Activated naive CD4-positive, alpha-beta T cell treated with anti-CD3 and anti-CD28 coated beads, Interleukin-2, amount 10 ng/mL, durations not matched to agents 5 hours and 36 hours (primary cell): ENCODE measurements around the gene ELMO3. TPM values are rescaled to one million over a fixed set of nuclear protein-coding genes. Genes with fewer than 3 reads are reported as not detected.

Experiments
- microRNA-seq: library from miRNA; unstranded; fragments of <30 nt; microRNA quantifications from one replicate; pipeline ENCODE4 v1.2.0, GENCODE V29; 2022; ENCODE audit warnings: borderline microRNAs expressed, borderline replicate concordance
- total RNA-seq, 2 experiments: library from RNA; stranded (reverse); gene quantifications; one replicate each; pipeline ENCODE4 v1.2.3, GENCODE V29; 2021

Gene ELMO3, protein sequence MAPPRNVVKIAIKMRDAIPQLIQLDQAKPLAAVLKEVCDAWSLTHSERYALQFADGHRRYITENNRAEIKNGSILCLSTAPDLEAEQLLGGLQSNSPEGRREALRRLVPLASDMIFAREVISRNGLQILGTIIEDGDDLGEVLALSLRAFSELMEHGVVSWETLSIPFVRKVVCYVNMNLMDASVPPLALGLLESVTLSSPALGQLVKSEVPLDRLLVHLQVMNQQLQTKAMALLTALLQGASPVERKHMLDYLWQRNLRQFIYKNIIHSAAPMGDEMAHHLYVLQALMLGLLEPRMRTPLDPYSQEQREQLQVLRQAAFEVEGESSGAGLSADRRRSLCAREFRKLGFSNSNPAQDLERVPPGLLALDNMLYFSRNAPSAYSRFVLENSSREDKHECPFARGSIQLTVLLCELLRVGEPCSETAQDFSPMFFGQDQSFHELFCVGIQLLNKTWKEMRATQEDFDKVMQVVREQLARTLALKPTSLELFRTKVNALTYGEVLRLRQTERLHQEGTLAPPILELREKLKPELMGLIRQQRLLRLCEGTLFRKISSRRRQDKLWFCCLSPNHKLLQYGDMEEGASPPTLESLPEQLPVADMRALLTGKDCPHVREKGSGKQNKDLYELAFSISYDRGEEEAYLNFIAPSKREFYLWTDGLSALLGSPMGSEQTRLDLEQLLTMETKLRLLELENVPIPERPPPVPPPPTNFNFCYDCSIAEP
- total RNA-seq = 1 to 10 TPM; 6.2 to 6.5 TPM

DNA sequence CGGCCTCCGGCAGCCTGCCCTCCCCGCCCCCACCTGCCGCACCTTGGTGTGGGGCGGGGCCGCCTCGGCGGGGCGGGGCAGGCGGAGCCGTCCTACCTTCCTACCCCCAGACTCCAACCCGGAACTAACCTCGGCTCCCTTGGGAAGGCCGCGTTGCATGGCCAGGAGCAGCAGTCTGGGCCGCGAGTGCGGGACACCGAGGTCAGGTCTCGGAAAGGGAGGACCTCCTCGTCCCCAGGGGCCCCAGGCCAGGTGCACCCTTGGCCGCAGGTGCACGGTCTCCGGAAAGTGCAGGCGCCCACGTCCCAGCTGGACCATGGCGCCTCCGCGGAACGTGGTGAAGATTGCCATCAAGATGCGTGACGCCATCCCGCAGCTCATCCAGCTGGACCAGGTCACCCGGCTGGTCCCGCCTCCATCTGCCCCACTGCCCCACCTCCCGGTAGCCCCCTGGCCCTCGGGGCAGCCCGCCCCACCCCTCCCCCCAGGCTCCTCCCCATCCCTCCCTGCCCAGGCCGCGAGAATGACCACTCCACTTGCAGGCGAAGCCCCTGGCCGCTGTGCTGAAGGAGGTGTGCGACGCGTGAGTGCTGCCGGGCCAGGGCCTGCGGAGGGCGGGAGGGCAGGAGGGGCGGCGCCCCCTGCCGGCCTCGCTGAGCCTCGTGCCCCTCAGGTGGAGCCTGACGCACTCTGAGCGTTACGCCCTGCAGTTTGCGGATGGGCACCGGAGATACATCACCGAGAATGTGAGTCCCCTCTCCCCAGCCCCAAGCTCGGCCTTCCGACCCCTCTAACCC, at the start of gene ELMO3:
Gene ELMO3, plus strand, starts transcription at position 121 of the 797 bp plus-strand sequence. Its CDS starts 196 bp downstream, at position 317.

DNA sequence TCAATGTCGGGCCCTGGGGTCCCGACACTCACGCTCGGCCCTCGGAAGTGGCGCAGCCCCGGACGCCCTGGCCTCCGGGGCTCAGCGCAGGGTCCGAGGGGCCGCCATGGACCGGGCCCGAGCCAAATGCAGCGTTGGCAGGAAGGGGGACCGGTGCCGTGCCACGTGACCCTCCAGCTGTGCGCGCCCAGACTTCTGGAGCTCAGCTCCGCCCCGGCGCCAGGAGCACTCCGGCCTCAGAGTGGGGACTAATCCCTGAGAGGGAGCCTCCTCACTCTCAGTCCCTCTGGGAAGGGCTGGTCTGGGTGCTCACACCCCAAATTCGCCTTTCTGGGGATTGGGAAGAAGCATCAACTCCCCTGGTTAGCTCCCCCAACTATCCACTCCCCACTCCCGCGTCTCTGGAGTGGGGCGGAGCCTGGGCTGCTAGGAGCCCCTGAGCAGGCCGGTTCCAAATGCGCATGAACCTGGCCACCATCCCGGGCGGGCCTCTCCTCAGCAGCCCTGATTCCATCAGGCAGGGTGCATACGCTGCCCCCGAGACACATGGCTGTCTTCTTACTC, 48.0 kb upstream of the ELMO3 start, which contains the start of gene B3GNT9:
Gene B3GNT9, minus strand, starts transcription at position 166 of the 564 bp plus-strand sequence. CDS start 513 bp downstream, outside the sequence.

DNA sequence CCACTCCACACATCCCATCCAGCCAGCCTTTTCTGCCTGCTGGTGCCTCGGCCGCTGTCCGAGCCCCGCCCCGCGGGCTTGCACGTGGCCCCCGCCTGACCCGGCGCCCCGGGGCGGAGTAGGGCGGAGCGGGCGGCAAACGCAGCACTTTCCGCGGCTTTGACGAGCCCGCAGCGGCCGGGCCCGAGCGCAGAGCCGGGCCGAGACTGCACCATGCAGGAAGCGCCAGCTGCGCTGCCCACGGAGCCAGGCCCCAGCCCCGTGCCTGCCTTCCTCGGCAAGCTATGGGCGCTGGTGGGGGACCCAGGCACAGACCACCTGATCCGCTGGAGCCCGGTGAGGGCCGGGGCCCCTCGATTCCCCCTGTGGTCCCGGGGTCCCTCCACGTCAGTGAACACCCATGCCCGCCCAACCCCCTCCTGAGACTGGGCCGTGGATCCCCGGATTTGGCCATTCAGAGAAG, 34.3 kb upstream of the ELMO3 start, which contains the start of gene HSF4:
Gene HSF4, plus strand, starts transcription at position 147 of the 463 bp plus-strand sequence. Its CDS starts 67 bp downstream, at position 214.

DNA sequence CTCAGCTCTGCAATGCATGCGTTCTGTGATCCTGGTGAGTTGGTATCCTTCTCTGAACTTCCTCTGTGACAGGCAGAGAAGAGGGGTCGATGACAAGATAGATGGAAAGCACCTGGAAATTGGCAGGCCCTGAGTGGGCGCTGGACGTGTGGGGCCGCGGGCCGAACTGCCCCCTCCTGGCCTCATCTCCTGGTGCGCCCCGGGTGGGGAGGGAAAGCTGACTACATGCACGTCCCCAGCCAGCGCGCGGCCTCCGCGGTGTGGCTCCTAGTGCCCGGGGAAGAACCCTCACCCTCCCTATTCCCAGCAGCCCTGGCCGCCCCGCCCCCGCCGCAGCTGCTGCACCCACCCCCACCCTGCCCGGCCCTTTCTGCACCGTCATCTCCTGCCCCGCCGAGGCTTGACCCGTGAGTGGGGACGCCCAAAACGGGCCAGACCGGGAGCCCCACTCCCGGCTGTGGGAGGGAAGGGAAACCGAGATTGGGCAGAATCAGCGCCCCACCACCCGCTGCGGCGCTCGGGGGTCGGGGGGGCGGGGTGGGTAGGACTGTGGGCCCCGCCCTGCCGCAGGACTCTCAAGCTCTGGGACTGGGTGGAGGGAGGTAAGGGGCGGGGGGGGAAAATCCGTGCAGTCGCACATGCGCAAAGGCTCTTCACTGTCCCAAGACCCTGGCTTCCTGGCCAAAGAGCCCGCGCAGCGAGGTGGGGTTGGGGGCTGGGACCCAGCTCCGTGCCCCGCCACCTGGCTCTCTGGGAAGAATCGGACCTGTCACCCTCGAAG, 28.6 kb upstream of the ELMO3 start, which contains the start of gene NOL3:
Gene NOL3, plus strand, starts transcription at position 371 of the 781 bp plus-strand sequence.

DNA sequence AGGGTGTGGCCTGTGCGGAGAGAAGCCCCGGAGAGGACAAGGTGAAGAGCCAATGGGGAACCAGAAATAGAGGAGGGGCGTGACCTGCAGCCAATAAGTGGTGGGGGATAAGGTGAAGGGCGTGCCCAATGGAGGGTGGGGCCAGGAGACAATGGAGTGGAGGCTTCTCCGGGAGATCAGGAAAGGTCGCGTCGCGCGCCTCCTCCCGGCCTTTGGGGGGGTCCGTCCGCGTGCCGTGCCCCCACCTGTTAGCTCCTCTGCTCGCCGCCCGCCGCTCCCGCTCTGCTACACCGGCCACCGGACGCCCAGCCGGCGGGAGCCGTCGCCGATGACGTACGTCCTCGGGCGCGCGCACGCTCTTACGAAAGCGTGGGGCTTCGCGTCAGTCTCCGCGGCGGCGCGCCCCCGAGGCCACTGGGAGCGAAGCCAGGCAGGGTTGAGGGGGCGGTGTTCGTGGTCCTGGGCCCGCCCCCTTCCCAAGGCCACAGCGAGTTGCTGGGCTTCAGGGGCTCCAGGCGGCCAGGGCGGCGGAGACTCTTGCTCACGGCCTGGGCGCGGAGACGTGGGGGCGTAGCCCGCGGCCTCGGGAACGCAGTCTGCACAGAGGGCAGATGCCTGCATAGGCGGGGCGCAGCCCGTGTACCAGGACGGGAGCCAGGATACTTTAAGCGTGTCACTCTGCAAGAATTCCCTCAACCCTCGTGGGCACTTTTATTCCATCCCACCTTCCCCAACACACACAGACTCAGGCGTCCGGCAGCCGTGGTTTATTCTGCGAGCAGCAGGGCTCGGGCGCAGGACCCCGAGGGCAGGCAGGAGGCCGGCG, 15.1 kb upstream of the ELMO3 start, which contains the start of gene MATCAP1:
Gene MATCAP1, minus strand, starts transcription at position 337 of the 826 bp plus-strand sequence. CDS start 3,353 bp downstream, outside the sequence.

DNA sequence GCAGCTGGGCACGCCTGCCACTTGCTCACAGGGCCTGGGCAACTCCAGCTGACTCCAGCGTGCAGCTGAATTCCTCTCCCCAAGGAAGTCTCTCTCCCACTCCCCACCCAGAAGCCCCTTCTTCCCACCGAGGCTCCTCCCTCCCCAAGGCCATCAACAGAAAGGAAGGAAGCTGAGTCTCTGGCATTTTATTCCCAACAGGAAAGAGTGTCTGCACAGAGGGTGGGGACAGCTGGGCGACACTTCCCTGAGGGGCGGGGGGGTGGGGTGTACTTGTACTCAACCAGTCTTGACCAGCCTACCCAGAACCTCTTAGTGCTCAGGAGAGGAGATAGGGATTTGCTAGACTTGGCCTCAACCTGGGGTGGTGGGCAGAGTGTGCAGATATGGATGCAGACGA, 8.9 kb upstream of the ELMO3 start, which contains the start of gene EXOC3L1:
Gene EXOC3L1, minus strand, starts transcription at position 96 of the 400 bp plus-strand sequence. CDS start 460 bp downstream, outside the sequence.

DNA sequence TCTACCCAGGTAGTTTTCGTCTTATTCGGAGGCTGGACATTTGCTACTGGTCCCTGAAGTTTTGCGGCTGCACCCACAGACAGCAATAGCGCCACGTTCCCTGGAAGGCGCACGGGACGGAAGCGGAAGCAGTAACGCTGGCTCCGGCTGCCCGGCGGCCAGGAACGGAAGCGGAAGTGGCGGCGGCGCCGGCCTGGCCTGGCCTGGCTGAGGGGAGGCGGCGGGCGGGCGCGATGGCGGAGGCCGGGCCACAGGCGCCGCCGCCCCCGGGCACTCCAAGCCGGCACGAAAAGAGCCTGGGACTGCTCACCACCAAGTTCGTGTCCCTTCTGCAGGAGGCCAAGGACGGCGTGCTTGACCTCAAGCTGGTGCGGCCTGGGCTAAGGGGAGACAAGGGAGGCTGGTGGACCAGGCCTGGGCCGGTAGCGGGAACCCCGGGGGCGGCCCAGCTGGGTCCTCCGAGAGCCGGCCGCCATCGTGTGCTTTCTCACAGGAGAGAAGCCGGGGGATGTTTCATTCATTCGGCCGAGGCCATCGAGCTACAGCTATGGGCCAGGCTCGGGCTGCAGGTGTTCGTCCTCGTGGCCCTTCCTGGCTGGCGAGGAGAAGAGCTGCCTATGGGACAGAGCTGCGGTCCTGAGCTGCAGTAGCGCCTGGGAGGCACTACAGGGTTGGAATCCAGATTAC, 6.8 kb upstream of the ELMO3 start, which contains the start of gene E2F4:
Gene E2F4, plus strand, starts transcription at position 161 of the 687 bp plus-strand sequence. Its CDS starts 73 bp downstream, at position 234.

DNA sequence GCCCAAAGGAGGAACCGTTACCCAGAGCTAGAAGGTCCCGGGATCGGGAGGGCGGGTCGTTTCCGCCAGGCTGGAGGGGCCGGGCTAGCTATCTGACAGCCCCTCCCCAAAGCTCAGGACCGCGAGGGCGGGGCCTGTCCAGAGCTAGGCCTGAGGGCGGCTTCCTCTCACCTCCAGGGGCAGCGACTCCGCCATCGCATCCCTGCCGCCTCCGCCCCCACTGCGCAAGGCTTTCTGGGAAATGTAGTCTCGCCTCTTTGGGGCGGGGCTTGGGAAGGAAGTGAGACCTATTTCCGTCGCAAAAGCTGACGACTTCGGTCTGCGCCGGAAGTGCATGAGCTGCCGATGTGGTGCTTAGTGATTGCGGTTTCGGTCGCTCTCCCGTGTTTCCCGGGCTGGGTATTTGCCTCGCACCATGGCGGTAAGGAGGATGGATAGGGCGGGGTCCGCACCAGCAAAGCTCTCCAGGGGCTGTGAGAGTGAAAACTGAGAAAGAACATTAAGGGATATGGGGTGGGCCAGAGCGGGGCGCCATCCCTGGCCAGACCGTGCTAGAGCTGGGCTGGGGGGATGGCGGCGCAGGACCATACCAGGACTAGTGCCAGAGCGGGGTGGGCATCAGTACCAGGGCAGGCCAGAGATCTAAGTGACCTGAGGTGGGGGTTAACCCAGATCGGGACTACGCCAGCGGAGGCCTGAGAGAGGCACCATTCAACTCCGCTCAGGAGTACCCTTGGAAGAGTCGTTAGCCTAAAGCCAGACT, 28.1 kb downstream of the ELMO3 start, which contains the start of gene TMEM208:
Gene TMEM208, plus strand, starts transcription at position 327 of the 763 bp plus-strand sequence. Its CDS starts 89 bp downstream, at position 416.

DNA sequence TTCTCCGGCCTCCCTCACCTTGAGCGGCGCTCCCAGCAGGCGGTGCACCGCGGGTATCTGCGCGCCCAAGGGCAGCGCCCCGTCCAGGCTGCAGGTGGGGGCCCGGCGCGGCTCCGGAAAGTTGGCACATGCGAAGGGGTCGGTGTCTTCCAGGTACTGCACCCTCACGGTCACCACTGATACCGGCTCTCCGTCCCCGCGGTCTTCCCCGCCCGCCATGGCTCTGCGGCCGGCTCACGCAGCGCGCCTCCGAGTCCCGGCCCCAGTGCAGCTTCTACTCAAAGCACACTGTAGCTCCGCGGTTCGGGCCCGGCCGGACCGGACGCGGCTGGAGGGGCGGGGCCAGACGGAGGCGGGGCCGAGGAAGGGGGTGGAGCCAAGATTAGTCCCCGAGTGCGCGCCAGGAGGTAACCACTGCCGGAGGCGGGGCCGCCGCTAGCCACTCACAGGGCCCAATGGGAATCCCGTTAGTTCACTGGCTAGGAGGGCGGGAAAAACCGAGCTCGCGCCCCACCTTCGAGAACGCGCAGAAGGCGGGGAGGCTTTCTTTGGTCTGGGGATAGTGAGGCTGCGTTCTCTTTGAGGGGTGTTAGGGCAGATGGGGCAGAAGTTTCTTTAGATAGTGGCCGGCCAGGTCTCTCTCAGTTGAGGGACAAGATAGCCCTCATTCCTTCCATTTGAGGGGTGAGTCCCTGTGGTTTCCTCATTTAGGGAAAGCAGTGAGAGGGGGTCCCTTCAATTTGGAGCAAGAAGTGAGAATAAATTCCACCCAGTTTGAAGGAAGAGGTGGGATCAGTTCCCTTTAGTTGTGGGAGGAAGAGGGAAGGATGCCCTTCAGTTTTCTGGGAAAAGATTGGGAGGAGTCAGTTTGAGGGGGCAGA, 48.5 kb downstream of the ELMO3 start, which contains the start of gene FHOD1:
Gene FHOD1, minus strand, starts transcription at position 290 of the 881 bp plus-strand sequence. Its CDS starts 71 bp downstream, at position 219.

DNA sequence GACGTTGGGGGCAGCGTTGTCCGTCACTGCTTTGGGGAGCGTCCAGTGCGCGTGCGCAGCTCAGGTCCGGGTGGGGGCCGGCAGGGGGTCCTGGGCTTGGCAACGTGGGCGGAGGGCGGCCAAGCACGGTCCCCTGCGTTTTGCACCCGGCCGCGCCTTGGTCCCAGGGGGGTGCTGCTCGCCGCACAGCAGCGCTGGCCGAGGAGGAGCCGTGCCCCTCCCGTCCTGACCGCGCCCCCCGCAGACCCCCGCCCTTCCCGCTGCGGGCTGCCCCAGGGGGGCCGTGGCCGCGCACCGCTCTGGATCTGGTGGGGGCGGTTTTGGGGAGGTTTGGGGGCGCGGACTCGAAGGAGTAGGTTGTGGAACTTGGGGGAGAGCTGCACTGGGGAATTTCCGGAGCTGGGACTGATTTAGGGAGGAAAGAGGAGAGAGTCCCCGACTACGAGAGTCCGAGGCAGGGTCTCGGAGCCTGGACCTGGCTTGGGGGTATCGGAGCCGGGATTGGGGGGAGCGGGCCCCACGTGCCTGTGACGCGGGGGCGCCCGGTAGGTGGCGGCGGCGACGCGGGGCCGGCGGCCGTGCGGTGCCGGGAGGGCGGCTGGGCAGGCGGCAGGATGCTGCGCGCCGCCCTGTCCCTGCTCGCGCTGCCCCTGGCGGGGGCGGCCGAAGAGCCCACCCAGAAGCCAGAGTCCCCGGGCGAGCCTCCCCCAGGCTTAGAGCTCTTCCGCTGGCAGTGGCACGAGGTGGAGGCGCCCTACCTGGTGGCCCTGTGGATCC, 49.7 kb downstream of the ELMO3 start, which contains the start of gene SLC9A5:
Gene SLC9A5, plus strand, starts transcription at position 579 of the 777 bp plus-strand sequence. Its CDS starts 36 bp downstream, at position 615.

Small RNAs within 50 kb of the gene (microRNA-seq; reads per million reads assigned to microRNA genes)
- 10.6 reads per million, percentile 42 among the genes with 10 or more reads in this experiment for gene MIR328

Other genes starting within 250 kb of the ELMO3 start
- gene CES3, start 237.9 kb upstream of the ELMO3 start, total RNA-seq = 1 to 10 TPM; 4.8 to 4.9 TPM
- gene CES4A, start 210.5 kb upstream of the ELMO3 start, total RNA-seq = 10 to 100 TPM; 55.5 to 61.9 TPM
- gene CBFB, start 170.0 kb upstream of the ELMO3 start, total RNA-seq = 100 to 1,000 TPM; 246 to 271 TPM
- 10 to 100 TPM; 15.9 to 17.3 TPM for gene PHAF1, start 89.2 kb upstream of the ELMO3 start, total RNA-seq
- gene B3GNT9, start 48.1 kb upstream of the ELMO3 start, total RNA-seq = 10 to 100 TPM; 12.6 to 13.6 TPM
- 10 to 100 TPM; 87.4 to 89.2 TPM for gene TRADD, start 39.2 kb upstream of the ELMO3 start, total RNA-seq
- gene FBXL8, start 39.2 kb upstream of the ELMO3 start, total RNA-seq = 10 to 100 TPM; 79.6 to 83.9 TPM
- gene HSF4, start 34.4 kb upstream of the ELMO3 start, total RNA-seq = 100 to 1,000 TPM; 195 to 227 TPM
- 10 to 100 TPM; 55.3 to 58.6 TPM for gene NOL3, start 28.6 kb upstream of the ELMO3 start, total RNA-seq
- 10 to 100 TPM; 67.6 to 74.4 TPM for gene MATCAP1, start 15.2 kb upstream of the ELMO3 start, total RNA-seq
- gene EXOC3L1, start 9.0 kb upstream of the ELMO3 start, total RNA-seq = not detected
- 10 to 100 TPM; 93.6 to 99.7 TPM for gene E2F4, start 7.0 kb upstream of the ELMO3 start, total RNA-seq
- 10 to 100 TPM; 32.1 to 33.8 TPM for gene TMEM208, start 28.0 kb downstream of the ELMO3 start, total RNA-seq
- gene FHOD1, start 48.4 kb downstream of the ELMO3 start, total RNA-seq = 10 to 100 TPM; 71.7 to 74.2 TPM
- gene SLC9A5, start 49.8 kb downstream of the ELMO3 start, total RNA-seq = 1 to 10 TPM; 1.8 to 2.3 TPM
- gene PLEKHG4, start 80.4 kb downstream of the ELMO3 start, total RNA-seq = 10 to 100 TPM; 20.2 to 20.6 TPM
- gene KCTD19, start 127.6 kb downstream of the ELMO3 start, total RNA-seq = under 1 TPM in 1 of 2 experiments, not detected in 1; 0.43 TPM
- not detected for gene LRRC36, start 127.7 kb downstream of the ELMO3 start, total RNA-seq
- gene TPPP3, start 194.4 kb downstream of the ELMO3 start, total RNA-seq = not detected
- not detected for gene ZDHHC1, start 217.3 kb downstream of the ELMO3 start, total RNA-seq
- not detected for gene HSD11B2, start 232.0 kb downstream of the ELMO3 start, total RNA-seq